GM12892 (cell line): ENCODE measurements around the gene NKAIN2.

Experiments
- POLR2A ChIP-seq: IDR thresholded peaks from 2 replicates; pipeline ENCODE4 v1.6.1; 2011; ENCODE audit warnings: low read depth, low read length, control low read depth
- POLR2AphosphoS5 ChIP-seq: IDR thresholded peaks from 2 replicates; pipeline ENCODE4 v1.6.1; 2011; ENCODE audit warnings: low read depth, low read length, control low read depth

GRCh38 chr6:124661097-124661661 is 857.5 kb downstream of the NKAIN2 start:
- TF ChIP-seq POLR2AphosphoS5, result no peak
- TF ChIP-seq POLR2A, result no peak
